Measurements from ENCODE around the gene ATXN10.
A peak's percentile ranks its signal among the peaks of the same experiment; 100 is the strongest.

The ATXN10 gene

DNA sequence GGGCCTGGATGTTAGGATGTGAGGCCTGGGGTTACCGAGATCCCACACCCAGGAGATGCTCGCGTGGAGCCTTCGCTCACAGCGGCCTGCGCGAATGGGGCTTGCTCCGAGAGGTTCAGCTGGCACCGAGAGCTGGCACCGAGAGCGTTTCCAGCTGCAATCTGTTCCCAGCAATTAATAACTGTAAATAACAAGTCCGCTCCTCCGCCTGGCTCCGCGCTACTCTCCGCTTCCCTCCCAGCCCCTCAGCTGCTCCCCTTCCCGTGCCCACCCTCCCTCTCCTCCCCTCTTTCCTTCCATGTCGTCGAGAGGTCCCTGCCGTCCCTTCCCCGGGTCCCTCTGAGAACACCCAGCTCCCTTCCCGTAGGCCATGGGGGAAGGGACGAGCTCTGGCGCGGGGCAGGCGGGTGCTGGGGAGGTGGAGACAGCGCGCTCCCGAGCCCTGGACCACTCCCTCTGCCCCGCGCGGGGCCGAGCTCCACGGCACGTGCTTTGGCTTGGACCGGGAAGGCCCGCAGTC lies 194.6 kb downstream of the ATXN10 start:
- no peak for TF ChIP-seq CTCF (IDR thresholded peaks at IDR 0.05; ENCODE audit: low read depth, low read length)
- no peak for DNase-seq (ENCODE audit: low read depth, low spot score)
- in situ Hi-C loops (cut with HindIII; ENCODE audit: low sequenced_read_pairs), result no loop called here
- no peak overlapping the region for H3K4me3 ChIP-seq (ENCODE audit: low read depth, low read length)

- H3K4me3 ChIP-seq (ENCODE audit: low read depth, low read length), result no peak overlapping the region
- no peak for DNase-seq (ENCODE audit: low read depth, low spot score)
- TF ChIP-seq CTCF (IDR thresholded peaks at IDR 0.05; ENCODE audit: low read depth, low read length), result no peak
- in situ Hi-C loops (cut with HindIII; ENCODE audit: low sequenced_read_pairs), result no loop called here
Measured at GRCh38 chr22:45866646-45867117, 195.0 kb downstream of the ATXN10 start.

DNA sequence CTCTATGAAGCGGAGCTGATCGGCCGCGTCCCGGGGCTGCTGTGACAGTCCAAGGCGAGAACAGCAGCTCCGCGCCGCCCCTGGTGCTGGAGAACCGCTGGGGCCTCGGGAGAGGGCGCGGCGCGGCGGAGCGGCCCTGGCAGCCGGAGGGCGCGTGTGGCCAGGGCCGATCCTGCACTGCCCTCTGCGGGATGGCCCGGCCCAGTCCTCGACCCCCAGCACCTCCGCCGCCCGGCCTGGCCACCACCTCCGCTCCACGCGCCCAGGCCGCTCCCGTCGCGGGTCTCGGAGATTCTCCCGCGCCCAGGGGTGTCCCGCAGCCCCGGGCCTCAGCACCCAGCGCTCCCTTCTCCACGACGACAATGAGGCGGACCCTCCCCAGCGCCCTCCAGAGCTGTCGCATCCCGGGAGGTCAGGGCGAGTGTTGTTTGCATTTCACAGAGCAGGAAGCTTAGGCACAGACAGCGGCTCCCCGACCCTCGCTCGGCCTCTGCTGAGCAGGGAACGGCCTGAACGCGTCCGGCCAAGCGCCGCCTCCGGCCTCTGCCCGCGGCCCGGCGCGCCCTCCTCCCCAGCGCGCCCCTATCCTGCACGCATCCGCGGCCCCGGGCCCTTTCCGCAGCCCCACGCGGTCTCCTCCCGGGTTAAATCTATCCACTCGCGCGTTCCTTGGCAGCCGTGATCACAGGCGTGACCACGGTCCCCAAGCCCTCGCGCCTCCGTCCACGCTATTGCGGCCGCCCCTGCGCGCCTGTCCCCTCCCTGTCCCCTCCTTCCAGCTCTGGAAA lies 195.7 kb downstream of the ATXN10 start:
- TF ChIP-seq CTCF (IDR thresholded peaks at IDR 0.05; ENCODE audit: low read depth, low read length), result peak; percentile 21
- DNase-seq (ENCODE audit: low read depth, low spot score), result no peak
- no peak overlapping the region for H3K4me3 ChIP-seq (ENCODE audit: low read depth, low read length)
- in situ Hi-C loops (cut with HindIII; ENCODE audit: low sequenced_read_pairs), result no loop called here

DNA sequence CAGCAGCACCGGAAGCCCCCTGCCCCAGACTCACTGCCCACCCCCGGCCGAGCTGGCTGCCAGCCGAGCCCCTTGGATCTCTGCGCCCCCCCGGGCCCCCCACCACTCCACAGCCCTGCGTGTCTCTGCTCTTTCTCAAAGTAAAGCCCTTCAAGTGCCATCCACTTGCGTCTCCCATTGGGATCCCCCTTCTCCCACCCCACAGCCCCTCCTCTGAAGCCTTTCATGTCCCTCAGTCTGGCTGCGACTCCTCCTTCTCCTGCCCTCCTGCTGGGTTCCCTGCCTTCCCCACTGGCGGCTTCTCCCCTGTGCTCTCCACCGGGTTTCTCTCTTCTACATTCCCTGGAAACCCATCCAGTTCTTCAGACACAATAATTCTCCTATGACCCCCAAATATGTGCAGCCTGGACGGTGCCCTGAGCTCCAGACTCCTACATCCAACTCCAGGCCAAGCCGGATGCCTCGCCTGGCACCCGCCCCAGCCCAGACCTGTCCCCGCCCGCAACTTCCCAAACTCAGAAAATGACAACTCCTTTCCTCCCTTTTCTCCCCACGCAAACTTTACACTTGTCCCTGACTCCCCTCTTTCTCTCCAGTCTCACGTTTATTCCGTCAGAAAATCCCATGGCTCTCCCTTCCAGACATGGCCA lies 196.4 kb downstream of the ATXN10 start:
- H3K4me3 ChIP-seq (ENCODE audit: low read depth, low read length), result no peak overlapping the region
- TF ChIP-seq CTCF (IDR thresholded peaks at IDR 0.05; ENCODE audit: low read depth, low read length), result no peak
- in situ Hi-C loops (cut with HindIII; ENCODE audit: low sequenced_read_pairs), result no loop called here

DNA sequence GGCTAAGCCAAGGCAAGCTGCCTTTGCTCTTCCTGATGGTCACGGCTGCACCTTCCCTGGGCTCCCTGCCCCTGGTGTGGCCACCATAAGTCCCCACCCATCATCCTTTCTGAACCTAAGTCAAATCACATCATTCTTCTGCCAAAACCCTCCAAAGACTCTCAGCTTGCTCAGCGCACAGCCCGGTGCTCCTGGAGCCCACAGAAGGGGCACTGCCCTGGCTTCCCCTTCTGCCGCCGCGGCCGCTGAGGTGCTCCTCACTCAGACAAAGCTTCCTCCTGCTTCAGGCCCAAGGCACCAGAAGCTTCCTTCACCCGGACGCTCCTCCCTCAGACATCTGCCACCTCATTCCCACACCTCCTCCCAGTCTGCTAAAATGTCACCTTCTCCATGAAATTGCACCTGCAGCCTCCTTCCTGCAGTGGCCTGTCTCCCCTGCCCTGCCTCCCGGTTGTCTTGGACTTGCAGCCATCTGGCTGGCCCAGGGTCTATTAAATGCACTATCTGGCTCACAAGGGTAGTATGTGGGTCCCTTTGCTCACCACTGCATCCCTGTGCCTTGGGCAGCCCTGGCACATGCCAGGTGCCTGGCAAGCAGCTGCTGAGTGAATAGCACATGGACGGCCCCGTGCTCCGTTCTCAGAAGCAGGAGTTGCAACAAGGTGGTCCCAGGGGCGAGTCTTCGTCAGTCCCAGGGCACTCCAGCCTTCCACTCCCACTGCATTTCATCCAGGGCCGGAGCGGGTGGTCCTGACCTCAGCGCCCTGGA lies 197.1 kb downstream of the ATXN10 start:
- H3K4me3 ChIP-seq (ENCODE audit: low read depth, low read length), result no peak overlapping the region
- TF ChIP-seq CTCF (IDR thresholded peaks at IDR 0.05; ENCODE audit: low read depth, low read length), result no peak
- in situ Hi-C loops (cut with HindIII; ENCODE audit: low sequenced_read_pairs), result no loop called here
- no peak for DNase-seq (ENCODE audit: low read depth, low spot score)

More for the DNA sequence above, 196.4 kb downstream of the ATXN10 start:
- DNase-seq (ENCODE audit: low read depth, low spot score), result no peak

- no peak for TF ChIP-seq CTCF (IDR thresholded peaks at IDR 0.05; ENCODE audit: low read depth, low read length)
- in situ Hi-C loops (cut with HindIII; ENCODE audit: low sequenced_read_pairs), result no loop called here
- no peak overlapping the region for H3K4me3 ChIP-seq (ENCODE audit: low read depth, low read length)
- no peak for DNase-seq (ENCODE audit: low read depth, low spot score)
Measured at GRCh38 chr22:45869340-45869847, 197.8 kb downstream of the ATXN10 start.

All from astrocyte of the spinal cord (primary cell).